ENCODE measurements around the gene CCNY.

DNA sequence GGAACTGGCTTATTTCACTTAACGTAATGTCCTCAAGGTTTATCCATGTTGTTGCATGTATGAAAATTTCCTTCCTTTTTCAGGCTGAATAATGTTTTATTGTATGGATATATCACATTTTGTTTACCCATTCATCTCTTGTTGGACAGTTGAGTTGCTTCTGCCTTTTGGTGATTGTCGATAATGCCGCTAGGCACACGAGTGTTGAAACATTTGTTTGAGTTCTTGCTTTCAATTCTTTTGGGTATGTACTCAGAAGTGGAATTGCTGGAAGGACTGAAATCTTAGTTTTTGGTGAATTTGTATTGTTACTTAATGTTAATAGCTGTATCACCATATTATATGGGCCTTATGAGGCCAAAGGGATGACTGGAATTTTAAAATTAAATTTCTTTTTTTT, 23.6 kb downstream of the CCNY start:
- TF ChIP-seq ZNF274 (IDR thresholded peaks at IDR 0.05; ENCODE audit: low read depth, low read length), result no peak
- no peak for TF ChIP-seq SUZ12 (IDR thresholded peaks at IDR 0.05; ENCODE audit: extremely low read depth, insufficient read depth, insufficient read length)
- no peak for TF ChIP-seq YY1 (IDR thresholded peaks at IDR 0.05; ENCODE audit: insufficient read depth, insufficient read length)
